HUES48 (cell line): ENCODE results near the gene PRPF38B.

Source experiments
- H3K27ac ChIP-seq: one replicate; pipeline ENCODE4 v1.7.0; 2013; ENCODE audit warnings: low read depth, low read length, inconsistent platforms
- H3K27me3 ChIP-seq: 2 replicates; pipeline ENCODE4 v1.6.1; 2013; ENCODE audit warnings: mild to moderate bottlenecking, low read length; ENCODE audit not compliant: control insufficient read depth, insufficient read depth
- H3K36me3 ChIP-seq: 2 replicates; pipeline ENCODE4 v1.6.1; 2013; ENCODE audit warnings: low read length; ENCODE audit not compliant: control insufficient read depth, insufficient read depth
- H3K4me1 ChIP-seq: 2 replicates; pipeline ENCODE4 v1.6.1; 2013; ENCODE audit warnings: mild to moderate bottlenecking, low read length; ENCODE audit not compliant: control insufficient read depth, insufficient read depth
- H3K4me3 ChIP-seq: 2 replicates; pipeline ENCODE4 v1.5.1; 2013; ENCODE audit warnings: mild to moderate bottlenecking, low read depth, low read length
- H3K9ac ChIP-seq: 2 replicates; pipeline ENCODE4 v1.6.1; 2013; ENCODE audit warnings: mild to moderate bottlenecking, low read depth, low read length, moderate library complexity
- H3K9me3 ChIP-seq: 2 replicates; pipeline ENCODE4 v1.6.1; 2013; ENCODE audit warnings: low read length; ENCODE audit not compliant: control insufficient read depth, insufficient read depth

The PRPF38B gene

DNA sequence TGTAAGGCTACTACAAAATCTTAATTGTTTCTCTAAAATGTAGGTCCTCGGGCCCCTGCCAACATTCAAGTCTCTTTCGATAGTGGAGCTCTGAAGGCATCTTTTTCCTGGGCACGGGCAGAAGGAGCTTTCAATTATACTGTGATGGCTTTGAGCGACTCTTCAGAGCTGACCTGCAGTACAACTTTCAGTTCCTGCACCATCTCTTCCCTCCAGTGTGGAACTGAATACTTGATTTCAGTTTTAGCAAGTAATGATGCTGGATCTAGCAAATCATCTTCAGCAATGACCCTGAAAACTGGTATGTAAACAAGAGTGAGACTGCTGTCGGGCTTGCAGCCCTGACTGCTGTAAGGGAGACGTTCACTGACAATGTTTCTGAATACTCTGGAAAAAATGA, 30.2 kb downstream of the PRPF38B start:
- Histone ChIP-seq H3K4me1 (peaks cover 32% of the 10 kb centered on the region), H3K9me3 (no peaks in the 10 kb centered on the region), H3K36me3 (no peaks in the 10 kb centered on the region), H3K4me3 (no peak overlapping the region), H3K9ac (no peak overlapping the region), H3K27ac (no peak overlapping the region), H3K27me3 (no peaks in the 10 kb centered on the region)

DNA sequence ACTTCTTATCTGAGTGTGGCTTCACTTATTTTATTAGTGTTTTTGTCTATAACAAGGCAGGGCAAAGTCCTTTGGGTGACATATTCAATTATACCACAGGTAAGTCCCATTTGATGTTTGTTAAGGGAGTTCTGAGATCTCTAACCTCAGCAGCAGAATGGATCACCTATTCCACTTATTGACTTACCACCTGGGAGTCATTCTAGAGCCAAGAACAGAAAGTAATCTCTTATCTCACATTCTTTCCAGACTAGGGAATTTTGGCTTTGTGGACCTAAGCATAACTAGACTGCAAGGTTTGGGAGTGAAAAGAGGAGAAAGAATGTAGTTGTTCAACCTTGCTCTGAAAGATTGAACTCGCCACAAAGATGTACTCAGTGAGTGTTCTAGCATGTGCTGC, 33.8 kb downstream of the PRPF38B start:
- Histone ChIP-seq H3K4me3 (no peak overlapping the region), H3K9me3 (no peaks in the 10 kb centered on the region), H3K27me3 (no peaks in the 10 kb centered on the region), H3K36me3 (no peaks in the 10 kb centered on the region), H3K9ac (no peak overlapping the region), H3K4me1 (peaks cover 4% of the 10 kb centered on the region), H3K27ac (no peak overlapping the region)

DNA sequence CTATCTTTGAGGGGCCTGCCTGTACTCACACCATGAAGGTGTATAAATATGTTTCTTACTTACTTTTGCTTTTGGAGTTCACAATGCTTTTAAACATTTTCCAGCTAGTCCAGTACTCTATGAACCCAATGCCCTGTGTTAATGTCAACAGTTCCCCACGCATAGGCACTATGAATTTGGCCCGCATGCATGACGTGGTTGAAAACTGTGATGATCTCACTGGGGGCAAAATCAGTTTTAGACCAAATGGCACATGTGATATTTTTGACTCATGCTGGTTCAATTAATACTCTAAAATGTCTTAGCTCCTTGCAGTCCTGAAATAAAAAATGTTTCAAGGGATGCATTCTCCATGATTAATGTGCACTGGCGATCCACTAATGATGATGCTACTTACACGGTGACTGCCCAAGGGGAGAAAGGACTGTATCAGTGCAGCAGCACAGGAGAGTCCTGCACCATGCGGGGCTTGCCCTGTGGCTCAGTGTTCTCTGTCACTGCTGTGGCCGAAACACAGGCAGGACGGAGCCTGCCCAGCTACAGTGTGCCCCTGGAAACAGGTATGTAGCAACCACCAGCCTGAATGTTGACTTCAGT, 36.3 kb downstream of the PRPF38B start:
- no peaks in the 10 kb centered on the region for H3K27me3 ChIP-seq
- no peaks in the 10 kb centered on the region for H3K9me3 ChIP-seq
- no peaks in the 10 kb centered on the region for H3K36me3 ChIP-seq
- no peak overlapping the region for H3K4me3 ChIP-seq
- H3K9ac ChIP-seq = no peak overlapping the region
- no peaks in the 10 kb centered on the region for H3K4me1 ChIP-seq
- H3K27ac ChIP-seq = no peak overlapping the region

DNA sequence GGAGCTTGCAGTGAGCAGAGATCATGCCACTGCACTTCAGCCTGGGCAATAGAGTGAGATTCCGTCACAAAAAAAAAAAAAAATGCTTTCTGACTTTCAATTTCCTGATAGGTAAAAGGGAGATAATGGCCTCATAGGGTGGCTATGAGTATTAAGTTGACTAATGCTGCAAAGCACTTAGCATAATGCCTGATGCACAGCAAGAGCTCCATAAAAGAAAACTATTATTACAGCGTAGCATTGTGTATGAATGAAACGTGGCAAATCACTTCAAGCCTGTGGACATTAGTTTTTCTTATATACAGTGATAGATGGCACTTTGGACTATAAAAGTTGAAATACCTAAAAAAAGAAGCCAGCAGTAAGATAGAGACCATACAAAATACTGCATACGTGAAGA, 37.4 kb downstream of the PRPF38B start:
- Histone ChIP-seq H3K27me3 (no peaks in the 10 kb centered on the region), H3K4me1 (no peaks in the 10 kb centered on the region), H3K9me3 (no peaks in the 10 kb centered on the region), H3K36me3 (no peaks in the 10 kb centered on the region), H3K9ac (no peak overlapping the region), H3K27ac (no peak overlapping the region), H3K4me3 (no peak overlapping the region)

DNA sequence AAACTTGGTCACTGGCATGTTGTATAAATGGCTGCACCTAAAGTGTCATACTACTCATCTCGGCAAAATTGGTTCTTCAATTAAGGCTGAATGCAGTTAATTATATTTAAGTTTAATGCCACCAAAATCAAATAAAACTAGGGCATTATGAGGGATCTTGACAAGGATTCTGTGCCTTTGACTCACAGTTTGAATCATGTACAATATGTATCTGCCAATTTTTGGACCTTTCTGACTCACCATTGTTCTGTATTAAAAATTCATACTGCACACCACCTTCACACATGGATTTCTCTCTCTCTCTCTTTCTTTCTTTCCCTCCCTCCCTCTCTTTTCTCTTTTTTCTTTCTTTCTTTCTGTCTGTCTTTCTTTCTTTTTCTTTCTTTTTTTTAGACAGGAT, 40.3 kb downstream of the PRPF38B start:
- Histone ChIP-seq H3K36me3 (no peaks in the 10 kb centered on the region), H3K4me3 (no peak overlapping the region), H3K27ac (no peak overlapping the region), H3K27me3 (no peaks in the 10 kb centered on the region), H3K9ac (no peak overlapping the region), H3K4me1 (no peaks in the 10 kb centered on the region), H3K9me3 (no peaks in the 10 kb centered on the region)

DNA sequence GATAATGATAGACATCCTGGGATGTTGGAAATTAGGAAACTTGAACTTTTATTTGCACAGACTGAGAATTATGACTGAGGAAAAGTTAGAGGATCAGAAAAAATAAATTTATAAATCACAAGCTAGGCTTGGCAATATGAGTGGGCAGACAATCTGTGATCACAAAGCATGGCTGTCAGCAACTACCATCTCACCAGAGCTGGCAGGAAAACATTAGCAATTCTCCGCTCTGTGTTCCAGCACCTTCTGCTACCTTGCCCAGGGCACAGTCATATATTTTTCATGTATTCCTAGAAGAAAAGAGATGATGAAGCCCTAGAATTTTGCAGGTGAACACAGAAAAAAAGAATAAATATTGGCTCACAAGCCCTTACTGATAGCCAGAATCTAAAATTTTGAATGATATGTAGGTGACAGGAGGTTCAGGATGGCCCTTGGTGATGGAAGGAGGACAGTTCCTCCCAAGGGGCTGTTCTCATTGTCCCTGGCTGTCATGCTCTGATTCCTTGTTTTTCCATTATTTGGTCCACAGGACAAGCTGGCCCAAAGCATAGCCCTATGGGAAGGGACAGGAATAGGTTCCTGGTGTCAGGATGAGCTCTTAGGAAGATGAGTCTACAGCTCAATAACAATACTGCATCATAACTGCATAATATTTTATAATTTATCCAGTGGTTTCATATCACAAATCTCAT, 42.2 kb downstream of the PRPF38B start:
- Histone ChIP-seq H3K4me1 (no peaks in the 10 kb centered on the region), H3K4me3 (no peak overlapping the region), H3K9ac (no peak overlapping the region), H3K9me3 (no peaks in the 10 kb centered on the region), H3K27ac (no peak overlapping the region), H3K36me3 (no peaks in the 10 kb centered on the region), H3K27me3 (no peaks in the 10 kb centered on the region)

DNA sequence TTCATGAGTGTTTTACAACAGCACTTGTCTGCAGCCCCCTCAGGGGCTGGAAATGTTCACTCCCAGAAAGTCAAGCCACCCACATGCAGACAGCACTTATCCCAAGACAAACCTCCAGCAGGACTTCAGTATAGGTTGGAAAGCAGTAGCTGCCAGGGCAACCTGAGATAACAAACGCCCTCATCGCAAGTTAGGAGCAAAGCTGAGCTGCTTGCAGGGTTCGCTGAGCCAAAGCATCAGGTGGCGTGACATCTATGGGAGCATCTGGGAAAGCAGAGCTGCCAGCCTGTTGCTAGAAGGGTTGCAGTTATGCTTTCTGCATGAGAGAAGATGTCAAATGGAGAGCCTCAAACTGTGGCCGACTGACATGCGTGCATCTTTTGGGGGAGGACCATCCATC, 50.1 kb downstream of the PRPF38B start:
- Histone ChIP-seq H3K4me1 (peaks cover 11% of the 10 kb centered on the region), H3K36me3 (no peaks in the 10 kb centered on the region), H3K9me3 (no peaks in the 10 kb centered on the region), H3K27me3 (peaks cover 5% of the 10 kb centered on the region; the same call in 1 of the 2 replicates), H3K9ac (no peak overlapping the region), H3K27ac (no peak overlapping the region), H3K4me3 (no peak overlapping the region)

DNA sequence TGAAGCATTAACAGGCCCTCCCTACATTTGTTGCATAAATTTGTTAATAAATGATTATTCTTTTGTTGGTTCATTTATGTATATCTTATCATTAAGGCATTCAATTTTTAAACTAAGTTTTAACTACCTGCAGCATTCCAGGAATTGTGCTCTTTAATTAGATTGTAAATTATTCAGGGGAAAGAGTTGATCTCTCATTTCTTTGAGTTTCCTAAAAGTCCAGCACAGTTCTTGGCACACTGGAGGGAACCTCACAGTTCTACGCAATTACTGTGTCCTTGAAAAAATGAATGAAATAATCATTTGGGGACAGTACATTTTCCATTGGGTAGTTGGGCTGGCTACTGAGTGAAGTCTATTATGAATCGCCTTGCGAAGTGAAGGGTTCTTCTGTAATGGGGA, 53.9 kb downstream of the PRPF38B start:
- no peaks in the 10 kb centered on the region for H3K9me3 ChIP-seq
- no peak overlapping the region for H3K27ac ChIP-seq
- peaks cover 9% of the 10 kb centered on the region for H3K4me1 ChIP-seq
- H3K4me3 ChIP-seq = no peak overlapping the region
- H3K27me3 ChIP-seq = peaks cover 5% of the 10 kb centered on the region; the same call in 1 of the 2 replicates
- no peak overlapping the region for H3K9ac ChIP-seq
- H3K36me3 ChIP-seq = no peaks in the 10 kb centered on the region

DNA sequence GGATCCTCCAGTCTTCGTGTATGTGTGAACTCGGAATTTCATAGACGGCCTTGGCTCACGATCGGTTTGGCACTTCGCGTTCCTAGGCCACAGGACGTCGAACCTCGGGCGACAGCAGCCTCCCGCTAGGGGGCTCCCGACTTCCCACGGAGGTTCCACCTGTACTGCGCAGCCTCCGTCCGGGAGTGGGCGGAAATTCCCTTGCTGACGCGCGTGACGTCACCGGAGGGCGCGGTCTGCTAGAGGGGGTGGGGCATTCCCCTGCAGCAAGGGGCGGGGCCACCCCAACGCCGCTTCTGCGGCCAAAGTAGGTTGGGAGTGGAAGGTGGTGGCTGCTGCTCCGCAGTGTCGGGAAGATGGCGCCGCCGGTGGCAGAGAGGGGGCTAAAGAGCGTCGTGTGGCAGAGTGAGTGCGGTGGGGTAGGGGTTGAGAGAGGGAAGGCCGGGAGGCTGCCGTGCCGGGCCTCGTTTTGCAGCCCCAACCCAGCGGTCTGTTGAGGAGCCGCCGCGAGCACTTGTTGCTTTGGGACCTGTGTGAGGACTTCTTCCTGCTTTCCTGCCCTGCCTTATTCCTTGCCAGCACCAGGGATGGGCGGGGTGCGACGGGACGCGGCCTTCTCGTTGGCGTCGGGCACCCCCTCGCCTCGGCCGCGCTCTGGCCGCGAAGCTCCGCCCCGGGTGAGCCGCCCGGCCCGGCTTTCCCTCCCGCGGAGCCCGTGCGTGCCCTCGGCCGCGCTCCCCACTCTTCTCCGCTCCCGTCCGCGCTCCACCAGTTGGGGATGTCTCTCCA, 54.5 kb downstream of the PRPF38B start, which contains the start of gene STXBP3:
Gene STXBP3 (plus strand): TSS at position 293 of the 789 bp plus-strand sequence. CDS start 64 bp downstream, at position 357.
- H3K36me3 ChIP-seq = no peaks in the 10 kb centered on the region
- peak within 1 kb of the TSS; percentile 87 for H3K27ac ChIP-seq
- H3K4me3 ChIP-seq = peak within 1 kb of the TSS; percentile 75
- no peaks in the 10 kb centered on the region for H3K9me3 ChIP-seq
- H3K4me1 ChIP-seq = peaks cover 3% of the 10 kb centered on the region
- peak within 1 kb of the TSS; percentile 88 for H3K9ac ChIP-seq
- H3K27me3 ChIP-seq = peaks cover 5% of the 10 kb centered on the region; the same call in 1 of the 2 replicates

DNA sequence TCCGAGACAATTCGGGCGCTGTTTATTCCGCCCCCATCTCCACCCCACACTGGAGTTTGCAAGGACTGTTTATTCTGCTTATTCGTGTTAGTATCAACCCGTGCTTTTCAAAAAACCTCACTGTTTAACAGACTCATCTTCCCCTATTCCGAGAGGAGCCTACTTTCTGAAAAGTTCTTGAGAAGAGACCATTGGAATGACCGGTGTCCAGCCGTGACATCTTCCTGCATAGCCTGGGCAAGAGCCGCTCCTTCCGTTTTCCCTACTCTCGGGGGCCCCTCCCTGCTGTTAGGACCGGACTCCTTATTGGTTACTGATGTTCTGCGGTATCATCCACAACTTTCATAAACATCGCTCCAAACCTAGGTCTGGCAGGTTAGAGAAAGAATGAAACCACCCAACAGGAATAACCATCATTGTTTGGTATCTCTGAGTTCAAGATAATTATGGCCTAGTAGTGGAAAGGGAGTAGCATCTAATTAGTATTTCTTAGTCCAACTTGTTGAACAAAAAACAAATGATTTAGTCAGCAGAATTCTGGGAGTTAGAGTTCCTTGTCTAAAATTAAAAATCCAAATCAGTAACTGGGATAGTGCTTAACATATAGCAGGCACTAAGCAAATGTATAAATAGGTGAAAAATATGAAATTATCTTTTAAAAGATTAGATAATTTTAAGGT, 55.2 kb downstream of the PRPF38B start:
- H3K4me1 ChIP-seq = no peaks in the 10 kb centered on the region
- 0 out of 2 replicates have a peak, but pooled peaks cover 5% of the 10 kb centered on the region for H3K27me3 ChIP-seq

More for the DNA sequence above, 55.2 kb downstream of the PRPF38B start:
- no peaks in the 10 kb centered on the region for H3K9me3 ChIP-seq
- peak overlapping the region; percentile 87 for H3K27ac ChIP-seq
- H3K36me3 ChIP-seq = peaks cover 5% of the 10 kb centered on the region; the same call in 1 of the 2 replicates
- H3K9ac ChIP-seq = peak overlapping the region; percentile 88
- peak overlapping the region; percentile 75 for H3K4me3 ChIP-seq
